Activated T-helper 1 cell treated with anti-CD3 and anti-CD28 coated beads, Interleukin-12 subunit alpha, Interleukin-12 subunit beta, Interleukin-2, Interleukin-4 antibody, amounts not matched to agents 30 ng/mL and 10 ng/mL and 1 ng/mL, durations not matched to agents 14 hours and 24 hours and 36 hours (primary cell): Measurements from ENCODE around the gene PRUNE2. TPM values are rescaled to one million over a fixed set of nuclear protein-coding genes. Genes with fewer than 3 reads are reported as not detected.

Experiments
- DNase-seq: peaks from one replicate; pipeline ENCODE4 v3.0.0; 2021; ENCODE audit warnings: low spot score
- H3K27ac Mint-ChIP-seq: one replicate; pipeline ENCODE4 v1.8.0; 2021; ENCODE audit warnings: mild to moderate bottlenecking, mixed read lengths
- H3K27me3 Mint-ChIP-seq: one replicate; pipeline ENCODE4 v1.8.0; 2022; ENCODE audit warnings: mild to moderate bottlenecking, moderate library complexity, mixed read lengths; ENCODE audit not compliant: insufficient read depth
- H3K36me3 Mint-ChIP-seq: one replicate; pipeline ENCODE4 v1.8.0; 2021; ENCODE audit warnings: low read depth, mixed read lengths
- H3K4me1 Mint-ChIP-seq: one replicate; pipeline ENCODE4 v1.8.0; 2021; ENCODE audit warnings: low read depth, mixed read lengths
- H3K4me3 Mint-ChIP-seq: one replicate; pipeline ENCODE4 v1.8.0; 2021; ENCODE audit warnings: mild to moderate bottlenecking, moderate library complexity, mixed read lengths
- H3K9me3 Mint-ChIP-seq: one replicate; pipeline ENCODE4 v1.8.0; 2021; ENCODE audit warnings: mixed read lengths
- intact Hi-C: fragments of 100-400 bp; cut with micrococcal nuclease; formaldehyde crosslinking; loops from one replicate; pipeline ENCODE4 v1.15.1; 2024
- total RNA-seq: library from RNA; stranded (reverse); gene quantifications from 2 replicates; pipeline ENCODE4 v1.2.3, GENCODE V29; 2022

PRUNE2 gene
- total RNA-seq, 1 donor from 2014 or later = 0.57 TPM

- peak overlapping the region; percentile 47 for H3K27ac Mint-ChIP-seq
- no peak for DNase-seq
- H3K36me3 Mint-ChIP-seq = no peaks in the 10 kb centered on the region
- intact Hi-C loops = loop anchor here (10.0 kb wide), 2 partner anchors 398 to 838 kb away; no protein-coding TSS in a partner anchor
- H3K4me1 Mint-ChIP-seq = peaks cover 6% of the 10 kb centered on the region
- H3K4me3 Mint-ChIP-seq = no peak overlapping the region
- peaks cover 14% of the 10 kb centered on the region for H3K27me3 Mint-ChIP-seq
- H3K9me3 Mint-ChIP-seq = no peaks in the 10 kb centered on the region
These were observed 202.6 kb downstream of the PRUNE2 start for GRCh38 chr9:76703270-76703669.

- H3K27ac Mint-ChIP-seq = no peak overlapping the region
- peaks cover 11% of the 10 kb centered on the region for H3K27me3 Mint-ChIP-seq
- H3K9me3 Mint-ChIP-seq = no peaks in the 10 kb centered on the region
- intact Hi-C loops = loop anchor here (10.0 kb wide), 2 partner anchors 397 to 837 kb away; no protein-coding TSS in a partner anchor
- H3K4me1 Mint-ChIP-seq = peaks cover 6% of the 10 kb centered on the region
- no peak for DNase-seq
- H3K36me3 Mint-ChIP-seq = no peaks in the 10 kb centered on the region
- no peak overlapping the region for H3K4me3 Mint-ChIP-seq
These were observed 204.4 kb downstream of the PRUNE2 start for GRCh38 chr9:76701441-76702039.

GRCh38 chr9:76700916-76701315, 205.0 kb downstream of the PRUNE2 start:
- H3K4me1 Mint-ChIP-seq = peaks cover 6% of the 10 kb centered on the region
- H3K9me3 Mint-ChIP-seq = no peaks in the 10 kb centered on the region
- intact Hi-C loops = loop anchor here (10.0 kb wide), 2 partner anchors 396 to 836 kb away; no protein-coding TSS in a partner anchor
- DNase-seq = no peak
- no peak overlapping the region for H3K4me3 Mint-ChIP-seq
- peaks cover 11% of the 10 kb centered on the region for H3K27me3 Mint-ChIP-seq
- H3K27ac Mint-ChIP-seq = no peak overlapping the region
- no peaks in the 10 kb centered on the region for H3K36me3 Mint-ChIP-seq

- H3K36me3 Mint-ChIP-seq = no peaks in the 10 kb centered on the region
- DNase-seq = no peak
- intact Hi-C loops = loop anchor here (10.0 kb wide), 2 partner anchors 395 to 835 kb away; no protein-coding TSS in a partner anchor
- peaks cover 11% of the 10 kb centered on the region for H3K27me3 Mint-ChIP-seq
- no peak overlapping the region for H3K4me3 Mint-ChIP-seq
- peaks cover 6% of the 10 kb centered on the region for H3K4me1 Mint-ChIP-seq
- H3K9me3 Mint-ChIP-seq = no peaks in the 10 kb centered on the region
- no peak overlapping the region for H3K27ac Mint-ChIP-seq
These were observed 205.9 kb downstream of the PRUNE2 start for GRCh38 chr9:76699971-76700370.

GRCh38 chr9:76697554-76697953, 208.4 kb downstream of the PRUNE2 start:
- Mint-ChIP-seq H3K27ac (no peak overlapping the region), H3K27me3 (peaks cover 11% of the 10 kb centered on the region)

GRCh38 chr9:76697081-76697480, 208.8 kb downstream of the PRUNE2 start:
- Mint-ChIP-seq H3K4me1 (peaks cover 4% of the 10 kb centered on the region), H3K4me3 (no peak overlapping the region)

More at GRCh38 chr9:76697554-76697953, 208.4 kb downstream of the PRUNE2 start:
- H3K4me3 Mint-ChIP-seq = no peak overlapping the region
- intact Hi-C loops = no loop called here
- DNase-seq = no peak
- no peaks in the 10 kb centered on the region for H3K4me1 Mint-ChIP-seq
- no peaks in the 10 kb centered on the region for H3K9me3 Mint-ChIP-seq
- no peaks in the 10 kb centered on the region for H3K36me3 Mint-ChIP-seq

GRCh38 chr9:76693912-76694311, 212.0 kb downstream of the PRUNE2 start:
- no peak overlapping the region for H3K27ac Mint-ChIP-seq
- H3K9me3 Mint-ChIP-seq = no peaks in the 10 kb centered on the region
- peaks cover 18% of the 10 kb centered on the region for H3K27me3 Mint-ChIP-seq
- H3K36me3 Mint-ChIP-seq = no peaks in the 10 kb centered on the region
- intact Hi-C loops = no loop called here
- DNase-seq = no peak
- no peak overlapping the region for H3K4me3 Mint-ChIP-seq
- peaks cover 11% of the 10 kb centered on the region for H3K4me1 Mint-ChIP-seq

More at GRCh38 chr9:76697081-76697480, 208.8 kb downstream of the PRUNE2 start:
- no peak overlapping the region for H3K27ac Mint-ChIP-seq
- H3K9me3 Mint-ChIP-seq = no peaks in the 10 kb centered on the region
- H3K36me3 Mint-ChIP-seq = no peaks in the 10 kb centered on the region
- H3K27me3 Mint-ChIP-seq = peaks cover 13% of the 10 kb centered on the region
- no peak for DNase-seq
- intact Hi-C loops = no loop called here

- intact Hi-C loops = no loop called here
- Mint-ChIP-seq H3K27ac (no peak overlapping the region), H3K9me3 (no peaks in the 10 kb centered on the region), H3K27me3 (peaks cover 20% of the 10 kb centered on the region), H3K4me3 (no peak overlapping the region), H3K4me1 (peaks cover 23% of the 10 kb centered on the region), H3K36me3 (no peaks in the 10 kb centered on the region)
- DNase-seq = no peak
These were observed 213.3 kb downstream of the PRUNE2 start for GRCh38 chr9:76692458-76693129.

- H3K36me3 Mint-ChIP-seq = no peaks in the 10 kb centered on the region
- peaks cover 29% of the 10 kb centered on the region for H3K4me1 Mint-ChIP-seq
- peak overlapping the region; percentile 63 for H3K4me3 Mint-ChIP-seq
- DNase-seq = no peak
- H3K27me3 Mint-ChIP-seq = peaks cover 19% of the 10 kb centered on the region
- H3K9me3 Mint-ChIP-seq = no peaks in the 10 kb centered on the region
- intact Hi-C loops = no loop called here
- H3K27ac Mint-ChIP-seq = no peak overlapping the region
These were observed 214.2 kb downstream of the PRUNE2 start for GRCh38 chr9:76691517-76692313.

GRCh38 chr9:76690973-76691370, 214.9 kb downstream of the PRUNE2 start:
- DNase-seq = no peak
- Mint-ChIP-seq H3K4me3 (no peak overlapping the region), H3K36me3 (no peaks in the 10 kb centered on the region), H3K9me3 (no peaks in the 10 kb centered on the region), H3K4me1 (peaks cover 29% of the 10 kb centered on the region), H3K27ac (no peak overlapping the region), H3K27me3 (peaks cover 19% of the 10 kb centered on the region)
- intact Hi-C loops = no loop called here

GRCh38 chr9:76690246-76690972, 215.5 kb downstream of the PRUNE2 start:
- Mint-ChIP-seq H3K9me3 (no peaks in the 10 kb centered on the region), H3K36me3 (no peaks in the 10 kb centered on the region), H3K27ac (no peak overlapping the region), H3K4me1 (peaks cover 29% of the 10 kb centered on the region), H3K27me3 (peaks cover 19% of the 10 kb centered on the region), H3K4me3 (no peak overlapping the region)
- no peak for DNase-seq
- intact Hi-C loops = no loop called here

- Mint-ChIP-seq H3K36me3 (no peaks in the 10 kb centered on the region), H3K27me3 (peaks cover 19% of the 10 kb centered on the region), H3K27ac (no peak overlapping the region), H3K4me1 (peaks cover 29% of the 10 kb centered on the region), H3K4me3 (no peak overlapping the region), H3K9me3 (no peaks in the 10 kb centered on the region)
- DNase-seq = no peak
- intact Hi-C loops = no loop called here
These were observed 217.3 kb downstream of the PRUNE2 start for GRCh38 chr9:76688471-76689238.
